OCI-LY7 (cell line): Measurements from ENCODE around the gene COLQ.

Source experiments
- EZH2phosphoT487 ChIP-seq: fragments of 200-600 bp; sonication (generic); IDR thresholded peaks from 2 replicates; pipeline ENCODE4 v1.6.1; 2018; ENCODE audit warnings: low read depth, borderline replicate concordance, mild to moderate bottlenecking, mixed run types, antibody characterized with exemption, low read length, moderate library complexity, mixed read lengths
- TF ChIP-seq, protein P1 (sequence below): fragments of 200-600 bp; sonication (generic); conservative IDR thresholded peaks from 2 replicates; pipeline ENCODE4 v1.5.1; 2014; ENCODE audit warnings: mild to moderate bottlenecking, antibody characterized with exemption, low read length, moderate library complexity, mixed read lengths

DNA sequence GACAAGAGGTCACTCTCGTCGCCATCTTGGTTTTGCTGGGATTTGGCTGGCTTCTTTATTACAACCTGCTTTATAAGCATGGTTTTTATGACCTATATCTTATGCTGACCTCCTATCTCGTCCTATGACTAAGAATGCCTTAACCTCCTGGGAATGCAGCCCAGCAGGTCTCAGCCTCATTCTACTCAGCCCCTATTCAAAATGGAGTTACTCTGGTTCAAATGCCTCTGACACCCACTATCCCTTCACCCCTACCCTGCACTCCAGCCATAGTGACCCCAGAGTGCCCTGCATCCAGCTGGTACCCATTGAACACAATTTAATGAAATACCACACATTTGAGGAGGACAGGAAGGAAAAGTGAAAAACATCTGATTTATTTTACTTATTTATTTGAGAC, 117.5 kb downstream of the COLQ start:
- TF ChIP-seq, protein P1, sequence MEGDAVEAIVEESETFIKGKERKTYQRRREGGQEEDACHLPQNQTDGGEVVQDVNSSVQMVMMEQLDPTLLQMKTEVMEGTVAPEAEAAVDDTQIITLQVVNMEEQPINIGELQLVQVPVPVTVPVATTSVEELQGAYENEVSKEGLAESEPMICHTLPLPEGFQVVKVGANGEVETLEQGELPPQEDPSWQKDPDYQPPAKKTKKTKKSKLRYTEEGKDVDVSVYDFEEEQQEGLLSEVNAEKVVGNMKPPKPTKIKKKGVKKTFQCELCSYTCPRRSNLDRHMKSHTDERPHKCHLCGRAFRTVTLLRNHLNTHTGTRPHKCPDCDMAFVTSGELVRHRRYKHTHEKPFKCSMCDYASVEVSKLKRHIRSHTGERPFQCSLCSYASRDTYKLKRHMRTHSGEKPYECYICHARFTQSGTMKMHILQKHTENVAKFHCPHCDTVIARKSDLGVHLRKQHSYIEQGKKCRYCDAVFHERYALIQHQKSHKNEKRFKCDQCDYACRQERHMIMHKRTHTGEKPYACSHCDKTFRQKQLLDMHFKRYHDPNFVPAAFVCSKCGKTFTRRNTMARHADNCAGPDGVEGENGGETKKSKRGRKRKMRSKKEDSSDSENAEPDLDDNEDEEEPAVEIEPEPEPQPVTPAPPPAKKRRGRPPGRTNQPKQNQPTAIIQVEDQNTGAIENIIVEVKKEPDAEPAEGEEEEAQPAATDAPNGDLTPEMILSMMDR = no peak
- no peak for TF ChIP-seq EZH2phosphoT487
